ENCODE measurements around the gene SERPINB7.

GRCh38 chr18:63787673-63788072 lies 12.5 kb downstream of the SERPINB7 start:
- TF ChIP-seq CTCF (IDR thresholded peaks at IDR 0.05) (no peak), POLR2A (IDR thresholded peaks at IDR 0.05) (no peak)
